GM12878 (cell line): ENCODE results near the gene FZR1. TPM values are rescaled to one million over a fixed set of nuclear protein-coding genes. Genes with fewer than 3 reads are reported as not detected.

Experiments used
- ATAC-seq: fragments of 200-7000 bp; cut with Tn5 transposase; 3 replicates; pipeline ENCODE4 v1.9.1; 2020; ENCODE audit warnings: mild to moderate bottlenecking, moderate library complexity
- BruUV-seq: library from RNA; stranded (reverse); fragments of 400-500 nt; replicated peaks from 2 replicates; lab custom pipeline; 2021; lab: Mats Ljungman, UMichigan
- CTCF ChIA-PET: fragments of 300-600 bp; sonication (Branson Sonifier 250); formaldehyde crosslinking; extraction: SDS; loops from one replicate; lab custom pipeline; 2021; ENCODE audit warnings: inconsistent platforms; lab: Yijun Ruan, JAX
- POLR2A ChIA-PET: fragments of 350-600 bp; formaldehyde crosslinking; extraction: SDS; loops from one replicate; lab custom pipeline; 2021; ENCODE audit warnings: inconsistent platforms; lab: Charles Lee
- RAD21 ChIA-PET: fragments of 300-600 bp; sonication (Branson Sonifier 250); formaldehyde crosslinking; loops from one replicate; lab custom pipeline; 2023; ENCODE audit warnings: antibody characterized with exemption; ENCODE audit not compliant: unreplicated experiment; lab: Charles Lee
- SMC1A ChIA-PET: fragments of 300-600 bp; sonication (Branson Sonifier 250); formaldehyde crosslinking; loops from one replicate; lab custom pipeline; 2023; ENCODE audit not compliant: unreplicated experiment, uncharacterized antibody; lab: Charles Lee
- DNase-seq: peaks from one replicate; pipeline ENCODE4 v3.0.0-alpha.2; 2011; ENCODE audit warnings: low read depth, low spot score
- FAIRE-seq: peaks from 3 replicates; lab custom pipeline; 2011; peaks lifted over from hg19 to GRCh38; lab: Jason Lieb, UNC
- H2AFZ ChIP-seq: 2 replicates; pipeline ENCODE4 v1.6.0; 2011; ENCODE audit warnings: low read depth, low read length, control low read depth; ENCODE audit not compliant: control insufficient read depth
- H3K27ac ChIP-seq: 2 replicates; pipeline ENCODE4 v1.5.1; 2011; ENCODE audit warnings: control low read depth; ENCODE audit not compliant: control insufficient read depth, insufficient read depth
- H3K27me3 ChIP-seq, 2 experiments: replicated peaks in 1 of 2; 2 replicates each; pipeline versions ENCODE4 v1.6.0 to v1.6.1; 2011; ENCODE audit warnings: low read length in 1 of 2; ENCODE audit not compliant: control insufficient read depth in 2 of 2, insufficient read depth in 2 of 2
- H3K36me3 ChIP-seq, 2 experiments: 2 replicates each; pipeline ENCODE4 v1.5.1; 2011; ENCODE audit warnings: low read length in 1 of 2; ENCODE audit not compliant: control insufficient read depth in 2 of 2, insufficient read depth in 2 of 2
- H3K4me1 ChIP-seq: 2 replicates; pipeline ENCODE4 v1.6.1; 2011; ENCODE audit warnings: mild to moderate bottlenecking, low read length, moderate library complexity, mixed read lengths; ENCODE audit not compliant: control insufficient read depth, insufficient read depth
- H3K4me2 ChIP-seq: 2 replicates; pipeline ENCODE4 v1.6.0; 2011; ENCODE audit warnings: control low read depth; ENCODE audit not compliant: control insufficient read depth, insufficient read depth
- H3K4me3 ChIP-seq: fragments of 200-600 bp; sonication (generic); 2 replicates; pipeline ENCODE4 v1.5.1; 2016
- H3K79me2 ChIP-seq: 2 replicates; pipeline ENCODE4 v1.6.0; 2011; ENCODE audit warnings: low read length; ENCODE audit not compliant: control insufficient read depth, insufficient read depth
- H3K9ac ChIP-seq: 2 replicates; pipeline ENCODE4 v1.8.0; 2011; ENCODE audit warnings: low read length, control low read depth, mixed read lengths; ENCODE audit not compliant: control insufficient read depth, insufficient read depth
- H3K9me3 ChIP-seq: replicated peaks from 3 replicates; pipeline ENCODE4 v1.5.1; 2011; ENCODE audit warnings: mild to moderate bottlenecking, low read length; ENCODE audit not compliant: control insufficient read depth, insufficient read depth
- H4K20me1 ChIP-seq: 2 replicates; pipeline ENCODE4 v1.6.0; 2011; ENCODE audit not compliant: control insufficient read depth, insufficient read depth
- KAT2A ChIP-seq: conservative IDR thresholded peaks from 2 replicates; pipeline ENCODE4 v1.6.1; 2011; ENCODE audit warnings: low read depth, low read length; ENCODE audit not compliant: control insufficient read depth
- KDM1A ChIP-seq: fragments of 200-600 bp; sonication (generic); IDR thresholded peaks from 2 replicates; pipeline ENCODE4 v1.6.1; 2016; ENCODE audit warnings: borderline replicate concordance
- KLF5 ChIP-seq: fragments of 450-650 bp; IDR thresholded peaks from 2 replicates; pipeline ENCODE4 v1.6.1; 2014; ENCODE audit warnings: mild to moderate bottlenecking; ENCODE audit not compliant: partially characterized antibody
- SUPT20H ChIP-seq: IDR thresholded peaks from 2 replicates; pipeline ENCODE4 v1.6.1; 2011; ENCODE audit warnings: low read depth, mild to moderate bottlenecking, low read length, moderate library complexity, borderline replicate concordance; ENCODE audit not compliant: control insufficient read depth
- ZNF207 ChIP-seq: fragments of 450-650 bp; IDR thresholded peaks from 2 replicates; pipeline ENCODE4 v1.6.1; 2014; ENCODE audit warnings: antibody characterized with exemption, mild to moderate bottlenecking, borderline replicate concordance
- WGBS: methylation state at CpG from one replicate; pipeline ENCODE4 v1.1.6; 2016; ENCODE audit warnings: low lambda C conversion rate; ENCODE audit not compliant: insufficient replicate concordance, insufficient coverage; ENCODE audit errors: missing lambda C conversion rate; 5-methylcytosine and 5-hydroxymethylcytosine counted together
- in situ Hi-C: fragments of 300-500 bp; cut with MboI; formaldehyde crosslinking; loops from 9 replicates; pipeline ENCODE4 v1.14.3; 2018; ENCODE audit warnings: mixed read lengths
- intact Hi-C: fragments of 100-400 bp; cut with micrococcal nuclease; formaldehyde crosslinking; loops from one replicate; pipeline ENCODE4 v1.14.2; 2022; ENCODE audit not compliant: unreplicated experiment
- polyA plus RNA-seq, 11 experiments: library from polyadenylated mRNA; depleted of rRNA in 4 of 11; unstranded in 6 of 11; stranded (reverse) in 5 of 11; fragments of >200 nt; fragmentation: Nextera tagmentation in 4 of 11; fragmentation: Illumina TruSeq in 1 of 11; extraction: Ambion mirVana in 4 of 11; extraction: Trizol in 1 of 11; gene quantifications; 1 replicate in 1 of 11; 2 replicates in 10 of 11; pipeline versions ENCODE4 v1.2.1 to v1.2.3, GENCODE V29; 2011 to 2016; ENCODE audit warnings: inconsistent platforms in 2 of 11, missing spikeins in 2 of 11, low read depth in 1 of 11
- total RNA-seq, 4 experiments: library from RNA; depleted of rRNA in 3 of 4; stranded (reverse); fragments of >200 nt in 3 of 4; fragmentation: Illumina TruSeq in 1 of 4; extraction: Trizol in 1 of 4; gene quantifications; 2 replicates each; pipeline versions ENCODE4 v1.2.1 to v1.2.3, GENCODE V29; 2013 to 2021
- TF ChIP-seq, protein P1 (sequence below): fragments of 450-650 bp; IDR thresholded peaks from 2 replicates; pipeline ENCODE4 v1.6.1; 2017; ENCODE audit warnings: mild to moderate bottlenecking

Gene FZR1
- total and polyA plus RNA-seq, 10 of the 15 experiments (the other 5 are each of a cell fraction or from before 2014, with no cell fraction given): 0.11 to 44.2 (median 29.3) TPM

DNA sequence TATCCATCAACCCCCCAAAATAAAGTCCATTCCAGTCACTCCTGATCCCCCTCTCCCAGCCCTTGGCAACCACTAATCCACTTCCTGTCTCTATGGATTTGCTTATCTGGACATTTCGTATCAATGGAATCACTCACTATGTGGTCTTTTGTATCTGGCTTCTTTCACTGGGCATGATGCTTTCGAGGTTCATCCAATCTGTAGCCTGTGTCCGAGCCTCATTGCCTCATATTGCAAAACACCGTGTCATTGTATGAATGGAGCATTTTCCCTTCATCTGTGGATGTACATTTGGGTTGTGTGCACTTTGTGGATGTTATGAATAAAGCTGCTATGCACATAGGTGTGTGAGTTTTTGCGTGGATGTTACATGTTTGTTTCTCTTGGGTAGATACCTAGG, 1.4 kb upstream of the FZR1 start:
- CTCF ChIA-PET: no interaction called here
- BruUV-seq: no TSS peak
- TF ChIP-seq KLF5 (no peak), KAT2A (no peak), SUPT20H (no peak), ZNF207 (no peak), KDM1A (no peak)
- TF ChIP-seq, protein P1, sequence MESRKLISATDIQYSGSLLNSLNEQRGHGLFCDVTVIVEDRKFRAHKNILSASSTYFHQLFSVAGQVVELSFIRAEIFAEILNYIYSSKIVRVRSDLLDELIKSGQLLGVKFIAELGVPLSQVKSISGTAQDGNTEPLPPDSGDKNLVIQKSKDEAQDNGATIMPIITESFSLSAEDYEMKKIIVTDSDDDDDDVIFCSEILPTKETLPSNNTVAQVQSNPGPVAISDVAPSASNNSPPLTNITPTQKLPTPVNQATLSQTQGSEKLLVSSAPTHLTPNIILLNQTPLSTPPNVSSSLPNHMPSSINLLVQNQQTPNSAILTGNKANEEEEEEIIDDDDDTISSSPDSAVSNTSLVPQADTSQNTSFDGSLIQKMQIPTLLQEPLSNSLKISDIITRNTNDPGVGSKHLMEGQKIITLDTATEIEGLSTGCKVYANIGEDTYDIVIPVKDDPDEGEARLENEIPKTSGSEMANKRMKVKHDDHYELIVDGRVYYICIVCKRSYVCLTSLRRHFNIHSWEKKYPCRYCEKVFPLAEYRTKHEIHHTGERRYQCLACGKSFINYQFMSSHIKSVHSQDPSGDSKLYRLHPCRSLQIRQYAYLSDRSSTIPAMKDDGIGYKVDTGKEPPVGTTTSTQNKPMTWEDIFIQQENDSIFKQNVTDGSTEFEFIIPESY: no peak
- in situ Hi-C loops (no loop called here), intact Hi-C loops (no loop called here)
- Histone ChIP-seq H3K27me3 (no peaks in the 10 kb centered on the region), H3K9ac (no peak overlapping the region), H3K4me1 (peaks cover 7% of the 10 kb centered on the region), H2AFZ (no peak overlapping the region), H3K4me3 (no peak overlapping the region), H3K27ac (no peak overlapping the region), H3K9me3 (no peaks in the 10 kb centered on the region), H3K79me2 (peaks cover 38% of the 10 kb centered on the region), H3K36me3 (no peaks in the 10 kb centered on the region; a peak in 3 of 4 replicates), H4K20me1 (no peaks in the 10 kb centered on the region), H3K4me2 (peak overlapping the region; percentile 15; the same call in 1 of the 2 replicates)
- 85% methylated on average over 5 of the region's 5 CpGs for WGBS
- no peak for DNase-seq
- ATAC-seq: no peak
- RAD21 ChIA-PET: no interaction called here
- POLR2A ChIA-PET: no interaction called here
- SMC1A ChIA-PET: no interaction called here
- peak; percentile 89 for FAIRE-seq
